PC-3 (cell line): Measurements from ENCODE around the gene FOXK2.

Source experiments
- CTCF ChIP-seq: fragments of 300-600 bp; sonication (generic); conservative IDR thresholded peaks from 2 replicates; pipeline ENCODE4 v1.5.1; 2017; ENCODE audit warnings: antibody characterized with exemption, low read depth, mild to moderate bottlenecking, low read length
- EZH2 ChIP-seq: fragments of 300-600 bp; sonication (generic); IDR thresholded peaks from one replicate; pipeline ENCODE4 v1.6.1; 2017; ENCODE audit warnings: antibody characterized with exemption, mild to moderate bottlenecking, low read length; ENCODE audit not compliant: unreplicated experiment

GRCh38 chr17:82560802-82561428, 41.4 kb downstream of the FOXK2 start:
- TF ChIP-seq EZH2 = no peak
- TF ChIP-seq CTCF = no peak
